Measurements from ENCODE around the gene TNFRSF11A.

Gene TNFRSF11A

GRCh38 chr18:62281684-62282083, 43.4 kb upstream of the TNFRSF11A start:
- peak overlapping the region; percentile 85 for H3K27ac ChIP-seq (ENCODE audit: poor library complexity, severe bottlenecking)
- no peak overlapping the region for H3K4me3 ChIP-seq (ENCODE audit: severe bottlenecking)
- TF ChIP-seq CTCF (IDR thresholded peaks at IDR 0.05; ENCODE audit: poor library complexity, severe bottlenecking), result no peak
- peaks cover 22% of the 10 kb centered on the region for H3K36me3 ChIP-seq (ENCODE audit: low read depth)
- no peak for DNase-seq (ENCODE audit: low spot score)
- H3K27me3 ChIP-seq (ENCODE audit: insufficient read depth, poor library complexity, severe bottlenecking), result no peaks in the 10 kb centered on the region
- peak; percentile 81 for ATAC-seq (ENCODE audit: low read depth)
- peaks cover 25% of the 10 kb centered on the region for H3K4me1 ChIP-seq (ENCODE audit: insufficient read depth, poor library complexity, severe bottlenecking)
- H3K9me3 ChIP-seq (ENCODE audit: severe bottlenecking), result no peaks in the 10 kb centered on the region

GRCh38 chr18:62282188-62282629, 42.9 kb upstream of the TNFRSF11A start:
- Histone ChIP-seq H3K4me3 (ENCODE audit: severe bottlenecking) (no peak overlapping the region), H3K27me3 (ENCODE audit: insufficient read depth, poor library complexity, severe bottlenecking) (no peaks in the 10 kb centered on the region), H3K27ac (ENCODE audit: poor library complexity, severe bottlenecking) (peak overlapping the region; percentile 85), H3K36me3 (ENCODE audit: low read depth) (peaks cover 22% of the 10 kb centered on the region), H3K9me3 (ENCODE audit: severe bottlenecking) (no peaks in the 10 kb centered on the region), H3K4me1 (ENCODE audit: insufficient read depth, poor library complexity, severe bottlenecking) (peaks cover 25% of the 10 kb centered on the region)
- DNase-seq (ENCODE audit: low spot score) (no peak), ATAC-seq (ENCODE audit: low read depth) (peak; percentile 55)
- no peak for TF ChIP-seq CTCF (IDR thresholded peaks at IDR 0.05; ENCODE audit: poor library complexity, severe bottlenecking)

GRCh38 chr18:62284637-62285036, 40.5 kb upstream of the TNFRSF11A start:
- Histone ChIP-seq H3K4me1 (ENCODE audit: insufficient read depth, poor library complexity, severe bottlenecking) (peaks cover 30% of the 10 kb centered on the region), H3K4me3 (ENCODE audit: severe bottlenecking) (no peak overlapping the region), H3K36me3 (ENCODE audit: low read depth) (peaks cover 22% of the 10 kb centered on the region), H3K27me3 (ENCODE audit: insufficient read depth, poor library complexity, severe bottlenecking) (no peaks in the 10 kb centered on the region), H3K27ac (ENCODE audit: poor library complexity, severe bottlenecking) (no peak overlapping the region), H3K9me3 (ENCODE audit: severe bottlenecking) (no peaks in the 10 kb centered on the region)
- no peak for DNase-seq (ENCODE audit: low spot score)
- no peak for TF ChIP-seq CTCF (IDR thresholded peaks at IDR 0.05; ENCODE audit: poor library complexity, severe bottlenecking)
- ATAC-seq (ENCODE audit: low read depth), result no peak

- no peaks in the 10 kb centered on the region for H3K27me3 ChIP-seq (ENCODE audit: insufficient read depth, poor library complexity, severe bottlenecking)
- no peaks in the 10 kb centered on the region for H3K9me3 ChIP-seq (ENCODE audit: severe bottlenecking)
- H3K36me3 ChIP-seq (ENCODE audit: low read depth), result peaks cover 26% of the 10 kb centered on the region
- peaks cover 30% of the 10 kb centered on the region for H3K4me1 ChIP-seq (ENCODE audit: insufficient read depth, poor library complexity, severe bottlenecking)
- ATAC-seq (ENCODE audit: low read depth) (no peak), DNase-seq (ENCODE audit: low spot score) (no peak)
- TF ChIP-seq CTCF (IDR thresholded peaks at IDR 0.05; ENCODE audit: poor library complexity, severe bottlenecking), result no peak
- H3K27ac ChIP-seq (ENCODE audit: poor library complexity, severe bottlenecking), result no peak overlapping the region
- H3K4me3 ChIP-seq (ENCODE audit: severe bottlenecking), result no peak overlapping the region
Observed at GRCh38 chr18:62285281-62285680, 39.8 kb upstream of the TNFRSF11A start.

GRCh38 chr18:62287781-62288664, 37.1 kb upstream of the TNFRSF11A start:
- H3K36me3 ChIP-seq (ENCODE audit: low read depth), result peaks cover 22% of the 10 kb centered on the region
- no peak for ATAC-seq (ENCODE audit: low read depth)

More at GRCh38 chr18:62287781-62288664, 37.1 kb upstream of the TNFRSF11A start:
- H3K27me3 ChIP-seq (ENCODE audit: insufficient read depth, poor library complexity, severe bottlenecking), result no peaks in the 10 kb centered on the region
- no peak overlapping the region for H3K4me3 ChIP-seq (ENCODE audit: severe bottlenecking)
- no peak for DNase-seq (ENCODE audit: low spot score)
- TF ChIP-seq CTCF (IDR thresholded peaks at IDR 0.05; ENCODE audit: poor library complexity, severe bottlenecking), result no peak
- H3K4me1 ChIP-seq (ENCODE audit: insufficient read depth, poor library complexity, severe bottlenecking), result peaks cover 5% of the 10 kb centered on the region
- no peaks in the 10 kb centered on the region for H3K9me3 ChIP-seq (ENCODE audit: severe bottlenecking)
- no peak overlapping the region for H3K27ac ChIP-seq (ENCODE audit: poor library complexity, severe bottlenecking)

Measured in RWPE2 (cell line).